ACC112 (cell line): ENCODE measurements around the gene PHF2.

Source experiments
- H2AFZ ChIP-seq: fragments of 200-600 bp; sonication (generic); one replicate; pipeline ENCODE4 v1.6.0; 2017; ENCODE audit warnings: antibody characterized with exemption, low read length; ENCODE audit not compliant: unreplicated experiment
- H3K27ac ChIP-seq: fragments of 200-600 bp; sonication (generic); 2 replicates; pipeline ENCODE4 v1.5.1; 2014; ENCODE audit warnings: low read depth, mild to moderate bottlenecking, antibody characterized with exemption, low read length, moderate library complexity
- H3K27me3 ChIP-seq: fragments of 200-600 bp; sonication (generic); 2 replicates; pipeline ENCODE4 v1.6.1; 2014; ENCODE audit warnings: mild to moderate bottlenecking, antibody characterized with exemption, low read length, moderate library complexity, mixed read lengths; ENCODE audit not compliant: insufficient read depth
- H3K36me3 ChIP-seq: fragments of 200-600 bp; sonication (generic); 2 replicates; pipeline ENCODE4 v1.6.1; 2016; ENCODE audit warnings: mild to moderate bottlenecking, antibody characterized with exemption, low read length, moderate library complexity, mixed read lengths; ENCODE audit not compliant: insufficient read depth
- H3K4me1 ChIP-seq: fragments of 200-600 bp; sonication (generic); one replicate; pipeline ENCODE4 v1.6.1; 2016; ENCODE audit warnings: low read length, mixed read lengths; ENCODE audit not compliant: insufficient read depth, unreplicated experiment, control insufficient read depth
- H3K4me3 ChIP-seq: fragments of 200-600 bp; sonication (generic); 2 replicates; pipeline ENCODE4 v1.5.1; 2014; ENCODE audit warnings: mild to moderate bottlenecking, low read depth, low read length
- H3K79me2 ChIP-seq: fragments of 200-600 bp; sonication (generic); one replicate; pipeline ENCODE4 v1.6.0; 2016; ENCODE audit warnings: low read length; ENCODE audit not compliant: control insufficient read depth, unreplicated experiment, insufficient read depth

PHF2 gene

GRCh38 chr9:93712896-93713295, 136.5 kb downstream of the PHF2 start:
- H3K79me2 ChIP-seq = no peaks in the 10 kb centered on the region
- no peaks in the 10 kb centered on the region for H3K36me3 ChIP-seq
- H2AFZ ChIP-seq = no peak overlapping the region
- peaks cover 38% of the 10 kb centered on the region for H3K27me3 ChIP-seq
- no peak overlapping the region for H3K27ac ChIP-seq
- H3K4me3 ChIP-seq = no peak overlapping the region
- no peaks in the 10 kb centered on the region for H3K4me1 ChIP-seq

- Histone ChIP-seq H2AFZ (no peak overlapping the region), H3K27me3 (peaks cover 42% of the 10 kb centered on the region)
These were observed 137.3 kb downstream of the PHF2 start for GRCh38 chr9:93713716-93714115.

GRCh38 chr9:93721417-93721965, 145.1 kb downstream of the PHF2 start:
- Histone ChIP-seq H3K79me2 (no peaks in the 10 kb centered on the region), H3K36me3 (no peaks in the 10 kb centered on the region), H3K4me3 (no peak overlapping the region), H3K27ac (no peak overlapping the region), H3K4me1 (no peaks in the 10 kb centered on the region), H2AFZ (no peak overlapping the region), H3K27me3 (peaks cover 51% of the 10 kb centered on the region)

More at GRCh38 chr9:93713716-93714115, 137.3 kb downstream of the PHF2 start:
- Histone ChIP-seq H3K4me1 (no peaks in the 10 kb centered on the region), H3K4me3 (no peak overlapping the region), H3K36me3 (no peaks in the 10 kb centered on the region), H3K27ac (no peak overlapping the region), H3K79me2 (no peaks in the 10 kb centered on the region)

- H3K4me3 ChIP-seq = no peak overlapping the region
- no peak overlapping the region for H3K27ac ChIP-seq
- H3K27me3 ChIP-seq = peaks cover 73% of the 10 kb centered on the region
- no peak overlapping the region for H2AFZ ChIP-seq
- no peaks in the 10 kb centered on the region for H3K4me1 ChIP-seq
- H3K36me3 ChIP-seq = no peaks in the 10 kb centered on the region
- no peaks in the 10 kb centered on the region for H3K79me2 ChIP-seq
These were observed 148.5 kb downstream of the PHF2 start for GRCh38 chr9:93724852-93725251.

- peaks cover 78% of the 10 kb centered on the region for H3K27me3 ChIP-seq
- H3K27ac ChIP-seq = no peak overlapping the region
- no peak overlapping the region for H2AFZ ChIP-seq
- H3K4me3 ChIP-seq = no peak overlapping the region
- H3K4me1 ChIP-seq = no peaks in the 10 kb centered on the region
- no peaks in the 10 kb centered on the region for H3K79me2 ChIP-seq
- H3K36me3 ChIP-seq = no peaks in the 10 kb centered on the region
These were observed 149.0 kb downstream of the PHF2 start for GRCh38 chr9:93725382-93725781.

- H3K27me3 ChIP-seq = peaks cover 79% of the 10 kb centered on the region
These were observed 149.8 kb downstream of the PHF2 start for GRCh38 chr9:93726147-93726546.

More at GRCh38 chr9:93726147-93726546, 149.8 kb downstream of the PHF2 start:
- H3K27ac ChIP-seq = no peak overlapping the region
- H2AFZ ChIP-seq = no peak overlapping the region
- no peaks in the 10 kb centered on the region for H3K4me1 ChIP-seq
- no peak overlapping the region for H3K4me3 ChIP-seq
- H3K36me3 ChIP-seq = no peaks in the 10 kb centered on the region
- H3K79me2 ChIP-seq = no peaks in the 10 kb centered on the region
